A549 (cell line): Measurements from ENCODE around the gene GUCA2B.

ENCODE experiments used
- POLR2A ChIP-seq: IDR thresholded peaks from 2 replicates; pipeline ENCODE4 v1.6.1; 2012; ENCODE audit warnings: mild to moderate bottlenecking, low read length
- TF ChIP-seq, protein P1 (sequence below): fragments of >200 bp; sonication (Bioruptor Twin); formaldehyde crosslinking; IDR thresholded peaks from 3 replicates; pipeline ENCODE4 v1.5.1; 2016

- TF ChIP-seq POLR2A, result no peak
- TF ChIP-seq, protein P1, sequence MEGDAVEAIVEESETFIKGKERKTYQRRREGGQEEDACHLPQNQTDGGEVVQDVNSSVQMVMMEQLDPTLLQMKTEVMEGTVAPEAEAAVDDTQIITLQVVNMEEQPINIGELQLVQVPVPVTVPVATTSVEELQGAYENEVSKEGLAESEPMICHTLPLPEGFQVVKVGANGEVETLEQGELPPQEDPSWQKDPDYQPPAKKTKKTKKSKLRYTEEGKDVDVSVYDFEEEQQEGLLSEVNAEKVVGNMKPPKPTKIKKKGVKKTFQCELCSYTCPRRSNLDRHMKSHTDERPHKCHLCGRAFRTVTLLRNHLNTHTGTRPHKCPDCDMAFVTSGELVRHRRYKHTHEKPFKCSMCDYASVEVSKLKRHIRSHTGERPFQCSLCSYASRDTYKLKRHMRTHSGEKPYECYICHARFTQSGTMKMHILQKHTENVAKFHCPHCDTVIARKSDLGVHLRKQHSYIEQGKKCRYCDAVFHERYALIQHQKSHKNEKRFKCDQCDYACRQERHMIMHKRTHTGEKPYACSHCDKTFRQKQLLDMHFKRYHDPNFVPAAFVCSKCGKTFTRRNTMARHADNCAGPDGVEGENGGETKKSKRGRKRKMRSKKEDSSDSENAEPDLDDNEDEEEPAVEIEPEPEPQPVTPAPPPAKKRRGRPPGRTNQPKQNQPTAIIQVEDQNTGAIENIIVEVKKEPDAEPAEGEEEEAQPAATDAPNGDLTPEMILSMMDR, result no peak
Measured at GRCh38 chr1:42189931-42190853, 37.0 kb downstream of the GUCA2B start.
